Neuronal stem cell (in vitro differentiated cells): Measurements from ENCODE around the gene FALEC.
A peak's percentile ranks its signal among the peaks of the same experiment; 100 is the strongest.

ENCODE experiments used
- DNase-seq: peaks from one replicate; pipeline ENCODE4 v3.0.0-alpha.2; 2013; ENCODE audit warnings: low spot score
- H2AFZ ChIP-seq: one replicate; pipeline ENCODE4 v1.6.1; 2013; ENCODE audit warnings: mild to moderate bottlenecking, low read length, inconsistent platforms
- H2AK5ac ChIP-seq: 2 replicates; pipeline ENCODE4 v1.6.1; 2013; ENCODE audit warnings: low read depth, mild to moderate bottlenecking, inconsistent platforms, low read length, moderate library complexity, mixed read lengths
- H2BK120ac ChIP-seq: 2 replicates; pipeline ENCODE4 v1.6.1; 2013; ENCODE audit warnings: low read depth, mild to moderate bottlenecking, inconsistent platforms, low read length, moderate library complexity, mixed read lengths
- H2BK12ac ChIP-seq: one replicate; pipeline ENCODE4 v1.6.1; 2013; ENCODE audit warnings: low read length, inconsistent platforms
- H2BK15ac ChIP-seq: 2 replicates; pipeline ENCODE4 v1.6.1; 2013; ENCODE audit warnings: mild to moderate bottlenecking, low read length, inconsistent platforms, mixed read lengths
- H2BK5ac ChIP-seq: one replicate; pipeline ENCODE4 v1.6.1; 2013; ENCODE audit warnings: inconsistent platforms, mild to moderate bottlenecking, low read length, moderate library complexity
- H3K14ac ChIP-seq: one replicate; pipeline ENCODE4 v1.6.1; 2013; ENCODE audit warnings: low read length, inconsistent platforms
- H3K18ac ChIP-seq: 2 replicates; pipeline ENCODE4 v1.6.1; 2013; ENCODE audit warnings: low read length, inconsistent platforms
- H3K23ac ChIP-seq: 2 replicates; pipeline ENCODE4 v1.6.1; 2013; ENCODE audit warnings: low read depth, mild to moderate bottlenecking, mixed read lengths, low read length, inconsistent platforms; ENCODE audit not compliant: poor library complexity
- H3K27ac ChIP-seq: replicated peaks from 3 replicates; pipeline ENCODE4 v1.5.1; 2013; ENCODE audit warnings: low read length, inconsistent platforms
- H3K27me3 ChIP-seq, 3 experiments: 2 replicates each; pipeline ENCODE4 v1.6.1; 2013; ENCODE audit warnings: low read length in 3 of 3, mild to moderate bottlenecking in 2 of 3, inconsistent platforms in 1 of 3, low read depth in 1 of 3, mixed read lengths in 1 of 3, moderate library complexity in 1 of 3; ENCODE audit not compliant: control insufficient read depth in 3 of 3, insufficient read depth in 3 of 3
- H3K36me3 ChIP-seq, 2 donors: replicated peaks in 1 of 2; 2 replicates each; pipeline ENCODE4 v1.6.1; 2013; ENCODE audit warnings: low read length in 2 of 2; ENCODE audit not compliant: control insufficient read depth in 2 of 2, insufficient read depth in 2 of 2
- H3K4ac ChIP-seq: 2 replicates; pipeline ENCODE4 v1.6.1; 2013; ENCODE audit warnings: inconsistent platforms, mild to moderate bottlenecking, low read length, moderate library complexity
- H3K4me1 ChIP-seq, 2 donors: 1 replicate in 1 of 2; 2 replicates in 1 of 2; pipeline ENCODE4 v1.6.1; 2013; ENCODE audit warnings: low read length in 2 of 2, low read depth in 1 of 2; ENCODE audit not compliant: control insufficient read depth in 2 of 2, insufficient read depth in 1 of 2
- H3K4me2 ChIP-seq: one replicate; pipeline ENCODE4 v1.6.1; 2013; ENCODE audit warnings: mild to moderate bottlenecking, low read length, inconsistent platforms; ENCODE audit not compliant: insufficient read depth, poor library complexity, severe bottlenecking
- H3K4me3 ChIP-seq, 2 donors: 2 replicates each; pipeline ENCODE4 v1.5.1; 2013; ENCODE audit warnings: low read length in 2 of 2, mild to moderate bottlenecking in 2 of 2, inconsistent platforms in 1 of 2, moderate library complexity in 1 of 2
- H3K79me1 ChIP-seq: one replicate; pipeline ENCODE4 v1.6.1; 2013; ENCODE audit warnings: low read depth, mild to moderate bottlenecking, inconsistent platforms, low read length, moderate library complexity
- H3K9ac ChIP-seq: one replicate; pipeline ENCODE4 v1.6.1; 2013; ENCODE audit warnings: mild to moderate bottlenecking, low read depth, low read length, inconsistent platforms; ENCODE audit not compliant: poor library complexity
- H3K9me3 ChIP-seq, 2 donors: replicated peaks in 1 of 2; 2 replicates each; pipeline versions ENCODE3 to v1.6.1; 2013; ENCODE audit warnings: low read length in 2 of 2, mild to moderate bottlenecking in 2 of 2, inconsistent platforms in 1 of 2, low read depth in 1 of 2, mixed read lengths in 1 of 2, moderate library complexity in 1 of 2; ENCODE audit not compliant: control insufficient read depth in 2 of 2, insufficient read depth in 1 of 2
- H4K8ac ChIP-seq: one replicate; pipeline ENCODE4 v1.6.1; 2013; ENCODE audit warnings: low read depth, mild to moderate bottlenecking, inconsistent platforms, low read length, moderate library complexity
- H4K91ac ChIP-seq: one replicate; pipeline ENCODE4 v1.6.1; 2013; ENCODE audit warnings: low read length, low read depth, mild to moderate bottlenecking, inconsistent platforms; ENCODE audit not compliant: poor library complexity
- WGBS, 2 donors: extraction: QIAGEN DNeasy Blood & Tissue Kit; methylation state at CpG; one replicate each; pipeline ENCODE4 v1.1.7; 2013; ENCODE audit warnings: missing lambda C conversion rate in 2 of 2, mixed read lengths in 1 of 2; ENCODE audit not compliant: insufficient read length in 2 of 2, insufficient replicate concordance in 1 of 2; ENCODE audit errors: extremely low coverage in 2 of 2; 5-methylcytosine and 5-hydroxymethylcytosine counted together

FALEC gene

GRCh38 chr1:150566589-150567340 is 51.2 kb downstream of the FALEC start:
- no peak for DNase-seq
- H4K91ac ChIP-seq: no peak overlapping the region
- H3K14ac ChIP-seq: no peak overlapping the region
- no peak overlapping the region for H2BK120ac ChIP-seq
- peaks cover 9% of the 10 kb centered on the region for H3K79me1 ChIP-seq
- H2BK12ac ChIP-seq: peak overlapping the region; percentile 95
- H2BK5ac ChIP-seq: no peak overlapping the region
- H3K9me3 ChIP-seq: no peaks in the 10 kb centered on the region
- peak overlapping the region; percentile 37 for H3K18ac ChIP-seq
- H2AFZ ChIP-seq: no peak overlapping the region
- H3K4me2 ChIP-seq: no peak overlapping the region
- peaks cover 2 to 15% of the 10 kb centered on the region in 2 donors for H3K36me3 ChIP-seq
- peak overlapping the region; percentile 9 for H3K23ac ChIP-seq
- H3K27me3 ChIP-seq: no peaks in the 10 kb centered on the region
- H2BK15ac ChIP-seq: no peak overlapping the region
- H3K4ac ChIP-seq: peak overlapping the region; percentile 26
- no peak overlapping the region for H3K4me3 ChIP-seq
- peak overlapping the region; percentile 99 for H3K27ac ChIP-seq
- peaks cover 37 to 52% of the 10 kb centered on the region in 2 donors for H3K4me1 ChIP-seq
- peak overlapping the region; percentile 79 for H2AK5ac ChIP-seq
- H4K8ac ChIP-seq: no peak overlapping the region
- H3K9ac ChIP-seq: peak overlapping the region; percentile 37
- no CpG with 5 or more reads among the region's 12 CpGs for WGBS, 2 donors

- Histone ChIP-seq H2BK12ac (no peak overlapping the region), H3K4me2 (peak overlapping the region; percentile 66), H3K9ac (peak overlapping the region; percentile 37), H3K18ac (peak overlapping the region; percentile 13), H2BK120ac (no peak overlapping the region), H3K27me3 (no peaks in the 10 kb centered on the region), H3K4ac (no peak overlapping the region), H4K8ac (no peak overlapping the region), H3K4me1 (peaks cover 37 to 52% of the 10 kb centered on the region in 2 donors), H2AK5ac (no peak overlapping the region), H2BK15ac (no peak overlapping the region), H3K23ac (no peak overlapping the region), H2AFZ (no peak overlapping the region), H4K91ac (no peak overlapping the region), H3K79me1 (peaks cover 9% of the 10 kb centered on the region), H3K4me3 (peak overlapping the region in 1 of 2 donors; percentile 18), H3K14ac (no peak overlapping the region), H3K9me3 (no peaks in the 10 kb centered on the region), H2BK5ac (no peak overlapping the region), H3K36me3 (peaks cover 2 to 21% of the 10 kb centered on the region in 2 donors), H3K27ac (peak overlapping the region; percentile 99)
- DNase-seq: no peak
- no CpG with 5 or more reads among the region's 3 CpGs for WGBS, 2 donors
Observed at GRCh38 chr1:150567341-150567716, 51.8 kb downstream of the FALEC start.

DNA sequence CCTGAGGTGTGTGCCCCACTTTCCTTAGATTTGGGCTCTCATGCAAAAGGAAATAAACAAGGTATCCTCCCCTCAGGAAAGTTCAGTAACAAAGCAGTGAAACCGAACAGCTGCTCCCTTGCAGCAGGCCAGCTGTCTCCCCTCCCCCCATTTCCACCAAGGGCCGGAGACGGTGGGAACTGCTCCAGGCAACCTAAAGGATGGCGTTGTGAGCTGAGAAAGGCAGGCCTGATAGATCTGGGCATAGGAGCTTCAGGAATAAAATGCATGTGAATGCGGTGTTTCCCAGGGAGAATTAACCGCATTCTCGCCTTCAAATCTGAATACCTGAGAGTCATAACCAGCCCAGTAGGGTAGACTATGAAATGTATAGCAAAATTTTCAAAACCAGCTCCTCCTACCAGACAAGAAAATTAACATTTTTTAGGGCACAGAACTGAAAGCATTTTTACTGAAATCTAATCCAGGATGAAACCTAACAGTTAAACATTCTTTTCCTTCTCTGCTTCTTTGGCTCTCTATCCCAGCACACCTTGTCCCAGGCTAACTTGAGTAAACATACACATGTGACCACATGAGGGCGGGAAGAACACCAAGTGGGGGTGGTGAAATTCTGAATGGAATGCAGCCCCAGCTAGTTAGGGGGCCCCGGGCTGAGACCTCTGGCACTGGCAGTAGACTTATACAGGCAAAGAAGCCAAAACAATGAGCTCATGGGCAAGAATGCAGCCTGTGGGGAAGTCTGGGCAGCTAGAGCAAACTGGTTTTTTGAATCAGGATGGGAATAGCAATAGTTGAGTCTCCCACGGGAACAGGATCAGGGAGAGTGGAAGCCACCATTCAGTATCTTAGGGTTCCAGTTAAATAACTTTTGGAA is 52.4 kb downstream of the FALEC start:
- Histone ChIP-seq H2BK120ac (no peak overlapping the region), H3K23ac (no peak overlapping the region), H3K27ac (peak overlapping the region; percentile 99), H3K4me3 (peak overlapping the region in 1 of 2 donors; percentile 18), H3K4me1 (peaks cover 32 to 45% of the 10 kb centered on the region in 2 donors), H3K18ac (no peak overlapping the region), H3K79me1 (peaks cover 9% of the 10 kb centered on the region), H2BK5ac (no peak overlapping the region), H2BK12ac (no peak overlapping the region), H3K14ac (no peak overlapping the region), H3K9me3 (peaks cover 0 to under 1% of the 10 kb centered on the region in 2 donors), H2BK15ac (no peak overlapping the region), H3K4ac (no peak overlapping the region), H3K4me2 (peak overlapping the region; percentile 66), H4K8ac (no peak overlapping the region), H3K9ac (no peak overlapping the region), H3K36me3 (peaks cover 3 to 27% of the 10 kb centered on the region in 2 donors), H4K91ac (no peak overlapping the region), H2AFZ (no peak overlapping the region), H3K27me3 (no peaks in the 10 kb centered on the region), H2AK5ac (no peak overlapping the region)
- no CpG with 5 or more reads among the region's 10 CpGs for WGBS, 2 donors
- DNase-seq: peak; percentile 83

DNA sequence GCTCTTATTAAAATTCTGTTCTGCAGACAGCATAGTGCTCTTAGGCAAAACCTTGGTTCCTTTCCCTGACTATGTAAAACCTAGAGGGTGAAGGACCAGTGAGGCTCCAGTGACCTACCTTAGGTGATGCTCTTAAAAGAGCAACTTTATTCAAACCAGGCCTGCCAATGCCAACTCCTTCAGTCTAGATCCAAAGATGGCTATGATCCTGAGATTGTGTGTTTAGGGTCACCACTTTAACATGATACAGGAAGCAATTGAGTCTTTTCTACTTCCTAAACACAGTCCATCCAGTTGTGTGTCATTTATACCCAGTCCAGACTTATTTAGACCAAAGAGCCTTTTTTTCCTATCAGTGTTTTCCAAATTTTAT is 53.0 kb downstream of the FALEC start:
- no peak for DNase-seq
- no peak overlapping the region for H2BK12ac ChIP-seq
- no peak overlapping the region for H2BK15ac ChIP-seq
- H3K4me2 ChIP-seq: peak overlapping the region; percentile 43
- H3K27me3 ChIP-seq: no peaks in the 10 kb centered on the region
- no peak overlapping the region for H2AK5ac ChIP-seq
- no peak overlapping the region for H2BK120ac ChIP-seq
- no peak overlapping the region for H3K23ac ChIP-seq
- peaks cover 0 to 2% of the 10 kb centered on the region in 2 donors for H3K9me3 ChIP-seq
- H3K18ac ChIP-seq: no peak overlapping the region
- H3K27ac ChIP-seq: peak overlapping the region; percentile 99
- no peak overlapping the region for H3K9ac ChIP-seq
- no peak overlapping the region for H4K8ac ChIP-seq
- peaks cover 8% of the 10 kb centered on the region for H3K79me1 ChIP-seq
- H3K4me1 ChIP-seq: peaks cover 26 to 39% of the 10 kb centered on the region in 2 donors
- no peak overlapping the region for H3K14ac ChIP-seq
- H3K4ac ChIP-seq: no peak overlapping the region
- H2AFZ ChIP-seq: no peak overlapping the region
- peak overlapping the region; percentile 8 for H2BK5ac ChIP-seq
- no peak overlapping the region for H4K91ac ChIP-seq
- H3K36me3 ChIP-seq: peaks cover 9 to 33% of the 10 kb centered on the region in 2 donors
- no peak overlapping the region for H3K4me3 ChIP-seq
